ENCODE results near the gene ANXA2R.

ANXA2R gene

DNA sequence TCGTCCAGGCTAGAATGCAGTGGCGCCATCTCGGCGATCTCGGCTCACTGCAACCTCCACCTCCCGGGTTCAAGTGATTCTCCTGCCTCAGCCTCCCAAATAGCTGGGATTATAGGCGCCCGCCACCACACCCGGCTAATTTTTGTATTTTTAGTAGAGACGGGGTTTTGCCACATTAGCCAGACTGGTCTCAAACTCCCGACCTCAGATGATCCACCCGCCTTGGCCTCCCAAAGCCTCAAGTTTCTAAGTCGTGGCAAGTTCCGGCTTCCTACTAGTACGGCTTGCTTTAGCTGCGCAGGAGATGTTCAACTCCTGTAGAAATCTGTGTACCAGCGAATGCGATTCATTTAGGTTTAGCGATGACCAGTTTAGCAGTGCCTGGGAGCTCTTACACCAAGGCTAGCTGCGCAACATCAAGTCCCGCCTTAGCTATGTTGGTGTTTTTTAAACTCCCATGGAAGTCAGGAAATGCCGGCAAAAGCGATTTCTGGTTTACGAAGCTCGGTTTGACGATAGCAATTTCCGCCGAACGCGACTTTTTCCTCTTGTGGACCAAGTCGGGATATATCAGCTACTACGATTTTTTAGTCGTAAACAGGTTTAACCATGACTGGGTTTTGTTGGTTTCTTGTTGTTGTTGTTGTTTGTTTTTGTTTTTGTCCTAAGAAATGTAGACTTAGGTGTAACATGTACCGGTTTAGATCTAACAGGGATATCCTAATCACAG, 46.4 kb downstream of the ANXA2R start (continued):
- TF ChIP-seq, protein P1, sequence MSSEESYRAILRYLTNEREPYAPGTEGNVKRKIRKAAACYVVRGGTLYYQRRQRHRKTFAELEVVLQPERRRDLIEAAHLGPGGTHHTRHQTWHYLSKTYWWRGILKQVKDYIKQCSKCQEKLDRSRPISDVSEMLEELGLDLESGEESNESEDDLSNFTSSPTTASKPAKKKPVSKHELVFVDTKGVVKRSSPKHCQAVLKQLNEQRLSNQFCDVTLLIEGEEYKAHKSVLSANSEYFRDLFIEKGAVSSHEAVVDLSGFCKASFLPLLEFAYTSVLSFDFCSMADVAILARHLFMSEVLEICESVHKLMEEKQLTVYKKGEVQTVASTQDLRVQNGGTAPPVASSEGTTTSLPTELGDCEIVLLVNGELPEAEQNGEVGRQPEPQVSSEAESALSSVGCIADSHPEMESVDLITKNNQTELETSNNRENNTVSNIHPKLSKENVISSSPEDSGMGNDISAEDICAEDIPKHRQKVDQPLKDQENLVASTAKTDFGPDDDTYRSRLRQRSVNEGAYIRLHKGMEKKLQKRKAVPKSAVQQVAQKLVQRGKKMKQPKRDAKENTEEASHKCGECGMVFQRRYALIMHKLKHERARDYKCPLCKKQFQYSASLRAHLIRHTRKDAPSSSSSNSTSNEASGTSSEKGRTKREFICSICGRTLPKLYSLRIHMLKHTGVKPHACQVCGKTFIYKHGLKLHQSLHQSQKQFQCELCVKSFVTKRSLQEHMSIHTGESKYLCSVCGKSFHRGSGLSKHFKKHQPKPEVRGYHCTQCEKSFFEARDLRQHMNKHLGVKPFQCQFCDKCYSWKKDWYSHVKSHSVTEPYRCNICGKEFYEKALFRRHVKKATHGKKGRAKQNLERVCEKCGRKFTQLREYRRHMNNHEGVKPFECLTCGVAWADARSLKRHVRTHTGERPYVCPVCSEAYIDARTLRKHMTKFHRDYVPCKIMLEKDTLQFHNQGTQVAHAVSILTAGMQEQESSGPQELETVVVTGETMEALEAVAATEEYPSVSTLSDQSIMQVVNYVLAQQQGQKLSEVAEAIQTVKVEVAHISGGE (tag by site-specific recombination; conservative IDR thresholded peaks at IDR 0.05; ENCODE audit: low read depth) = no peak
- TF ChIP-seq ZNF560 (tag by site-specific recombination; IDR thresholded peaks at IDR 0.05; ENCODE audit: borderline replicate concordance) (no peak), ZFP3 (tag by site-specific recombination; IDR thresholded peaks at IDR 0.05; ENCODE audit: low read depth) (no peak), ZNF549 (tag by site-specific recombination; IDR thresholded peaks at IDR 0.05) (no peak), ZNF660 (tag by site-specific recombination; IDR thresholded peaks at IDR 0.05) (no peak), ZNF791 (tag by site-specific recombination; IDR thresholded peaks at IDR 0.05) (no peak), ZNF239 (tag by site-specific recombination; IDR thresholded peaks at IDR 0.05) (no peak)
- TF ChIP-seq, protein P2, sequence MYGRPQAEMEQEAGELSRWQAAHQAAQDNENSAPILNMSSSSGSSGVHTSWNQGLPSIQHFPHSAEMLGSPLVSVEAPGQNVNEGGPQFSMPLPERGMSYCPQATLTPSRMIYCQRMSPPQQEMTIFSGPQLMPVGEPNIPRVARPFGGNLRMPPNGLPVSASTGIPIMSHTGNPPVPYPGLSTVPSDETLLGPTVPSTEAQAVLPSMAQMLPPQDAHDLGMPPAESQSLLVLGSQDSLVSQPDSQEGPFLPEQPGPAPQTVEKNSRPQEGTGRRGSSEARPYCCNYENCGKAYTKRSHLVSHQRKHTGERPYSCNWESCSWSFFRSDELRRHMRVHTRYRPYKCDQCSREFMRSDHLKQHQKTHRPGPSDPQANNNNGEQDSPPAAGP (tag by site-specific recombination; IDR thresholded peaks at IDR 0.05) = no peak

DNA sequence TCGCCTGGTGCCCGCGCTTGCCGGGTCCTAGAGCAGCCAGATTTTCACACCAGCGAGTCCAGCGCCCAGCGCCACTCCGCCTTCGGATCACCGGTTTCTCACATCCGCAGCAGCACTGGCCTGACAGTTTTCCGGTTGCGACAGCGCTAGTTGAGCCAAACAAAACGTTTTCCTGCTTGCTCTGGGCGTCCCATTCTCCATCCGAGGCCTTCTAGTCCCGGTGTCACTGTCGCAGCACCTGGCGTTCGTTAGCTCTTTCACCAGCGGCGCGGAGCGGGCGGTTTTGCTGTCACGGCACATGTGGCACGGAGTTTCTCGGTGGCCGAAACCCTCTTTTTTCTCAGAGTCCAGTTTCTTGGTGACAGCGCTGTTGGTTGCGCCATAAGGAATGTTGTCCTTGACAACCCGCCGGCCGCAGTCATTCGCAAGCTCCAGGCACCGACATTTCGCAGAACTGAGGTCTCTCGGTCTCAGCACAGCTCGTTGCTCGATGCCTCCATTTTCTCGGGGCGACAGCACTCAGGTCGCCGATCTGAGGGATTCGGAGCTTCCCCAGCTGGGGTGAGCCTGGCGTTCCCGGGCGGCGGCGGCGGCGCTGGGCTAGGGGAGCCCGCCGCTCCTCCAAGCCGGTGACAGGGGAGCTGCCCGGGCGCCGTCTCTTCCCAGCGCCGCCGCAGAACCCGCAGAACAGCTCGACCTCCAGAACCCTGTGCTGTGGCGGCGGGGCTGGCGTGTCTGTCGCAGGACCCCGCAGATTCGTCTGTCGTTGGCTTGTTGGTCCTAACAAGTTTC, 47.8 kb downstream of the ANXA2R start:
- Histone ChIP-seq H3K36me3 (ENCODE audit: control insufficient read depth in 2 of 2, insufficient read depth in 1 of 2, low read length in 2 of 2) (no peaks in the 10 kb centered on the region), H3K9me3 (ENCODE audit: control insufficient read depth, insufficient read depth, low read depth, low read length) (no peaks in the 10 kb centered on the region), H3K27ac (ENCODE audit: extremely low read depth, low read depth, low read length) (peak overlapping the region; percentile 20; the same call in 1 of the 2 replicates), H3K4me3 (ENCODE audit: low read depth, low read length) (peak overlapping the region; percentile 35), H3K4me1 (ENCODE audit: control insufficient read depth, insufficient read depth, low read length) (no peaks in the 10 kb centered on the region)
- ChIA-PET CTCF (interaction anchor here (0.9 to 2.2 kb wide), 6 partner anchors 11 to 81 kb away, joined by 3 to 13 read pairs (median 4); no protein-coding TSS in a partner anchor), POLR2A (interaction anchor here (1.2 to 3.6 kb wide), 4 partner anchors 27 to 129 kb away, joined by 4 to 28 read pairs (median 6); no protein-coding TSS in a partner anchor)
- TF ChIP-seq, protein P3, sequence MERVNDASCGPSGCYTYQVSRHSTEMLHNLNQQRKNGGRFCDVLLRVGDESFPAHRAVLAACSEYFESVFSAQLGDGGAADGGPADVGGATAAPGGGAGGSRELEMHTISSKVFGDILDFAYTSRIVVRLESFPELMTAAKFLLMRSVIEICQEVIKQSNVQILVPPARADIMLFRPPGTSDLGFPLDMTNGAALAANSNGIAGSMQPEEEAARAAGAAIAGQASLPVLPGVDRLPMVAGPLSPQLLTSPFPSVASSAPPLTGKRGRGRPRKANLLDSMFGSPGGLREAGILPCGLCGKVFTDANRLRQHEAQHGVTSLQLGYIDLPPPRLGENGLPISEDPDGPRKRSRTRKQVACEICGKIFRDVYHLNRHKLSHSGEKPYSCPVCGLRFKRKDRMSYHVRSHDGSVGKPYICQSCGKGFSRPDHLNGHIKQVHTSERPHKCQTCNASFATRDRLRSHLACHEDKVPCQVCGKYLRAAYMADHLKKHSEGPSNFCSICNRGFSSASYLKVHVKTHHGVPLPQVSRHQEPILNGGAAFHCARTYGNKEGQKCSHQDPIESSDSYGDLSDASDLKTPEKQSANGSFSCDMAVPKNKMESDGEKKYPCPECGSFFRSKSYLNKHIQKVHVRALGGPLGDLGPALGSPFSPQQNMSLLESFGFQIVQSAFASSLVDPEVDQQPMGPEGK (tag by site-specific recombination; IDR thresholded peaks at IDR 0.05) = no peak
- TF ChIP-seq ZBTB20 (tag by site-specific recombination; IDR thresholded peaks at IDR 0.05) (peak; percentile 55; the same call in 1 of the 2 replicates), ZNF132 (tag by site-specific recombination; IDR thresholded peaks at IDR 0.05; ENCODE audit: borderline replicate concordance) (no peak), HOXD13 (CRISPR knock-in tag; IDR thresholded peaks at IDR 0.05; ENCODE audit: borderline replicate concordance) (peak; percentile 26; the same call in 1 of the 2 replicates)
- TF ChIP-seq, protein P4, sequence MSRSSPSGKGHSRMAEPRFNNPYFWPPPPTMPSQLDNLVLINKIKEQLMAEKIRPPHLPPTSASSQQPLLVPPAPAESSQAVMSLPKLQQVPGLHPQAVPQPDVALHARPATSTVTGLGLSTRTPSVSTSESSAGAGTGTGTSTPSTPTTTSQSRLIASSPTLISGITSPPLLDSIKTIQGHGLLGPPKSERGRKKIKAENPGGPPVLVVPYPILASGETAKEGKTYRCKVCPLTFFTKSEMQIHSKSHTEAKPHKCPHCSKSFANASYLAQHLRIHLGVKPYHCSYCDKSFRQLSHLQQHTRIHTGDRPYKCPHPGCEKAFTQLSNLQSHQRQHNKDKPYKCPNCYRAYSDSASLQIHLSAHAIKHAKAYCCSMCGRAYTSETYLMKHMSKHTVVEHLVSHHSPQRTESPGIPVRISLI (tag by site-specific recombination; IDR thresholded peaks at IDR 0.05) = no peak

Data from HEK293 (cell line).